ENCODE measurements around the gene PIGQ.
A peak's percentile ranks its signal among the peaks of the same experiment; 100 is the strongest.

Gene PIGQ

GRCh38 chr16:592518-593306, 22.9 kb downstream of the PIGQ start:
- peak; percentile 94 for DNase-seq (ENCODE audit: low spot score)
- Histone ChIP-seq H3K9me3 (ENCODE audit: severe bottlenecking) (no peaks in the 10 kb centered on the region), H3K27me3 (ENCODE audit: insufficient read depth, poor library complexity, severe bottlenecking) (no peaks in the 10 kb centered on the region), H3K4me3 (ENCODE audit: severe bottlenecking) (no peak overlapping the region), H3K27ac (ENCODE audit: poor library complexity, severe bottlenecking) (peak overlapping the region; percentile 68), H3K4me1 (ENCODE audit: insufficient read depth, poor library complexity, severe bottlenecking) (peaks cover 27% of the 10 kb centered on the region), H3K36me3 (ENCODE audit: low read depth) (no peaks in the 10 kb centered on the region)
- ATAC-seq (ENCODE audit: low read depth), result peak; percentile 53
- peak; percentile 85 for TF ChIP-seq CTCF (IDR thresholded peaks at IDR 0.05; ENCODE audit: poor library complexity, severe bottlenecking)

GRCh38 chr16:593406-593805, 23.6 kb downstream of the PIGQ start:
- TF ChIP-seq CTCF (IDR thresholded peaks at IDR 0.05; ENCODE audit: poor library complexity, severe bottlenecking), result no peak
- Histone ChIP-seq H3K9me3 (ENCODE audit: severe bottlenecking) (no peaks in the 10 kb centered on the region), H3K4me1 (ENCODE audit: insufficient read depth, poor library complexity, severe bottlenecking) (peaks cover 27% of the 10 kb centered on the region), H3K36me3 (ENCODE audit: low read depth) (no peaks in the 10 kb centered on the region), H3K27ac (ENCODE audit: poor library complexity, severe bottlenecking) (peak overlapping the region; percentile 68), H3K27me3 (ENCODE audit: insufficient read depth, poor library complexity, severe bottlenecking) (no peaks in the 10 kb centered on the region), H3K4me3 (ENCODE audit: severe bottlenecking) (no peak overlapping the region)
- no peak for DNase-seq (ENCODE audit: low spot score)
- no peak for ATAC-seq (ENCODE audit: low read depth)

GRCh38 chr16:593807-594206, 24.0 kb downstream of the PIGQ start:
- TF ChIP-seq CTCF (IDR thresholded peaks at IDR 0.05; ENCODE audit: poor library complexity, severe bottlenecking), result no peak
- H3K36me3 ChIP-seq (ENCODE audit: low read depth), result no peaks in the 10 kb centered on the region
- DNase-seq (ENCODE audit: low spot score), result no peak
- no peak overlapping the region for H3K4me3 ChIP-seq (ENCODE audit: severe bottlenecking)
- peak overlapping the region; percentile 68 for H3K27ac ChIP-seq (ENCODE audit: poor library complexity, severe bottlenecking)
- H3K9me3 ChIP-seq (ENCODE audit: severe bottlenecking), result no peaks in the 10 kb centered on the region
- peaks cover 27% of the 10 kb centered on the region for H3K4me1 ChIP-seq (ENCODE audit: insufficient read depth, poor library complexity, severe bottlenecking)
- no peaks in the 10 kb centered on the region for H3K27me3 ChIP-seq (ENCODE audit: insufficient read depth, poor library complexity, severe bottlenecking)
- no peak for ATAC-seq (ENCODE audit: low read depth)

- H3K27me3 ChIP-seq (ENCODE audit: insufficient read depth, poor library complexity, severe bottlenecking), result no peaks in the 10 kb centered on the region
- H3K4me1 ChIP-seq (ENCODE audit: insufficient read depth, poor library complexity, severe bottlenecking), result peaks cover 27% of the 10 kb centered on the region
- H3K27ac ChIP-seq (ENCODE audit: poor library complexity, severe bottlenecking), result no peak overlapping the region
- no peak for TF ChIP-seq CTCF (IDR thresholded peaks at IDR 0.05; ENCODE audit: poor library complexity, severe bottlenecking)
- no peaks in the 10 kb centered on the region for H3K9me3 ChIP-seq (ENCODE audit: severe bottlenecking)
- no peak for ATAC-seq (ENCODE audit: low read depth)
- H3K4me3 ChIP-seq (ENCODE audit: severe bottlenecking), result no peak overlapping the region
- H3K36me3 ChIP-seq (ENCODE audit: low read depth), result 0 out of 2 replicates have a peak, but pooled peaks cover 2% of the 10 kb centered on the region
- DNase-seq (ENCODE audit: low spot score), result no peak
Measured at GRCh38 chr16:595094-595528, 25.3 kb downstream of the PIGQ start.
